ENCODE results near the gene THAP11. TPM values are rescaled to one million over a fixed set of nuclear protein-coding genes. Genes with fewer than 3 reads are reported as not detected.
A peak's percentile ranks its signal among the peaks of the same experiment; 100 is the strongest.

The THAP11 gene
- total RNA-seq, 2 experiments from 2014 or later = 31.2 to 32.1 TPM

DNA sequence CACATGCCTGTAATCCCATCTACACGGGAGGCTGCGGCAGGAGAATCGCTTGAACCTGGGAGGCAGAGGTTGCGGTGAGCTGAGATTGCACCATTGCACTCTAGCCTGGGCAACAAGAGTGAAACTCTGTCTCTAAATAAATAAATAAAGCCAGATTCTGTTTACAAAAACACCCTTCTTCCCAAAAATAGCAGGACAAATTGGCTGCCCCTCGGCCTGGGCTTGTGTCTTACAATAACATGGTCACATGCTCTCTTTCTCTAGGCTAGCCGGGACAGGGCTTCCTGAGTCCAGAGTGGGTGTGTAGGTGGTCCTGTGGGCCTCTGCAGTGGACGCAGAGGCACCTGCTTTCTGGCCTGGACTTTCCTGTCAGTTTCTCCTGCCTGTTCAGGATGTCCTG is 27.5 kb downstream of the THAP11 start:
- Histone ChIP-seq H3K27me3 (ENCODE audit: control insufficient read depth in 1 of 2, insufficient read depth in 2 of 2, low read length in 2 of 2) (no peaks in the 10 kb centered on the region), H3K36me3 (ENCODE audit: insufficient read depth, low read length) (peaks cover 44% of the 10 kb centered on the region), H3K9me3 (ENCODE audit: control insufficient read depth in 1 of 2, insufficient read depth in 1 of 2, low read length in 2 of 2) (no peaks in the 10 kb centered on the region), H3K4me1 (ENCODE audit: insufficient read depth, low read length) (peaks cover 25% of the 10 kb centered on the region), H3K4me3 (ENCODE audit: low read length) (no peak overlapping the region), H3K27ac (ENCODE audit: low read depth in 1 of 2, low read length in 2 of 2) (no peak overlapping the region)
- intact Hi-C loops (cut with DNase I, micrococcal nuclease) = loop anchor here in 1 of 2 experiments (5.0 kb wide), 1 partner anchor 37 kb away; no protein-coding TSS in a partner anchor
- Mint-ChIP-seq H3K36me3 (ENCODE audit: low read depth) (peaks cover 49% of the 10 kb centered on the region), H3K9me3 (no peaks in the 10 kb centered on the region), H3K4me1 (ENCODE audit: low read depth) (peaks cover 22% of the 10 kb centered on the region), H3K27me3 (no peaks in the 10 kb centered on the region), H3K4me3 (no peak overlapping the region), H3K27ac (no peak overlapping the region)
- no peak for ATAC-seq (ENCODE audit: poor library complexity)
- no peak for TF ChIP-seq CTCF (IDR thresholded peaks at IDR 0.05)
- CTCF ChIA-PET = interaction anchor here (1.2 kb wide), 1 partner anchor 53 kb away, joined by 8 read pairs; no protein-coding TSS in a partner anchor
- no peak for DNase-seq
- POLR2A ChIA-PET = interaction anchor here (0.6 kb wide), 1 partner anchor 258 kb away, joined by 3 read pairs; no protein-coding TSS in a partner anchor

GRCh38 chr16:67871256-67871655 is 29.1 kb downstream of the THAP11 start:
- Histone ChIP-seq H3K36me3 (ENCODE audit: insufficient read depth, low read length) (peaks cover 40% of the 10 kb centered on the region), H3K4me1 (ENCODE audit: insufficient read depth, low read length) (peaks cover 41% of the 10 kb centered on the region), H3K9me3 (ENCODE audit: control insufficient read depth in 1 of 2, insufficient read depth in 1 of 2, low read length in 2 of 2) (no peaks in the 10 kb centered on the region), H3K4me3 (ENCODE audit: low read length) (no peak overlapping the region), H3K27ac (ENCODE audit: low read depth in 1 of 2, low read length in 2 of 2) (no peak overlapping the region), H3K27me3 (ENCODE audit: control insufficient read depth in 1 of 2, insufficient read depth in 2 of 2, low read length in 2 of 2) (no peaks in the 10 kb centered on the region)
- peak overlapping the region; percentile 96 for H3K4me3 Mint-ChIP-seq
- CTCF ChIA-PET = interaction anchor here (0.7 to 1.2 kb wide), 2 partner anchors 22 to 55 kb away, joined by 3 to 8 read pairs; no protein-coding TSS in a partner anchor
- no peaks in the 10 kb centered on the region for H3K27me3 Mint-ChIP-seq
- peaks cover 54% of the 10 kb centered on the region for H3K36me3 Mint-ChIP-seq (ENCODE audit: low read depth)
- DNase-seq (no peak), ATAC-seq (ENCODE audit: poor library complexity) (no peak)
- intact Hi-C loops (cut with DNase I, micrococcal nuclease) = loop anchor here in 1 of 2 experiments (5.0 kb wide), 1 partner anchor 39 kb away; no protein-coding TSS in a partner anchor
- POLR2A ChIA-PET = interaction anchor here (1.0 to 1.5 kb wide), 4 partner anchors 21 to 65 kb away, joined by 3 to 4 read pairs (median 4); partner anchors contain the start of genes PSKH1, RANBP10 and TSNAXIP1
- no peak for TF ChIP-seq CTCF (IDR thresholded peaks at IDR 0.05)
- H3K9me3 Mint-ChIP-seq = no peaks in the 10 kb centered on the region
- H3K4me1 Mint-ChIP-seq (ENCODE audit: low read depth) = peaks cover 35% of the 10 kb centered on the region
- H3K27ac Mint-ChIP-seq = peak overlapping the region; percentile 89

DNA sequence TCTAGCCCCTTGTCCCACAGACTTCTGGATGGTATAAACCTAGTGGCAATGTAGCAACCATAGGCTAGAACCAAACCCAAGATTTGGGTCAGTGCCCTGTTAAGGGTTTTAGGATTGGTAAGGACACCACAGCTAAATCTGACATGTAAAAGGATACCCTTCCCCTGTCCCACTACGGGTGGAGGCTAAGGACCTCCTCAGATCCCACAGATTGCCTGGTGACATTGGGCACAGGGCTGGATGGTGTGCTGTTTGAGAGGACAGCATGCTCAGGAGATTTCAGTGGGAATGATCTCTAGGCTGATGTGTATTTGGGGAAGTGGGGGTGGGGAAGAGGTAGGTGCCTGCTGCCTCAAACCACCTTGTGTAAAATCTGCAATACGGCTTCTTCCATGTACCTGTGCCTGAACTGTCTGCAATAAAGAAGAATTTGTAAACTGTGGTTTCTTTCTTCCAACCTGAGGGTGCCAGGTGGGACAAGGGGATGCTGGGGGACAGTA is 30.1 kb downstream of the THAP11 start:
- intact Hi-C loops (cut with DNase I, micrococcal nuclease) = loop anchor here in 1 of 2 experiments (1.0 to 5.0 kb wide), 3 partner anchors 21 to 40 kb away; partner anchors contain the start of genes CENPT and PSKH1
- CTCF ChIA-PET = interaction anchor here (1.2 kb wide), 1 partner anchor 56 kb away, joined by 8 read pairs; no protein-coding TSS in a partner anchor

More for the DNA sequence above, 30.1 kb downstream of the THAP11 start:
- no peaks in the 10 kb centered on the region for H3K9me3 ChIP-seq (ENCODE audit: control insufficient read depth in 1 of 2, insufficient read depth in 1 of 2, low read length in 2 of 2)
- Mint-ChIP-seq H3K4me3 (peak overlapping the region; percentile 96), H3K9me3 (no peaks in the 10 kb centered on the region), H3K36me3 (ENCODE audit: low read depth) (peaks cover 57% of the 10 kb centered on the region), H3K27me3 (no peaks in the 10 kb centered on the region), H3K4me1 (ENCODE audit: low read depth) (peaks cover 35% of the 10 kb centered on the region), H3K27ac (peak overlapping the region; percentile 89)
- H3K27me3 ChIP-seq (ENCODE audit: control insufficient read depth in 1 of 2, insufficient read depth in 2 of 2, low read length in 2 of 2) = no peaks in the 10 kb centered on the region
- H3K27ac ChIP-seq (ENCODE audit: low read depth in 1 of 2, low read length in 2 of 2) = peak overlapping the region; percentile 82 to 93
- POLR2A ChIA-PET = interaction anchor here (1.0 to 1.5 kb wide), 5 partner anchors 20 to 66 kb away, joined by 3 to 8 read pairs (median 4); partner anchors contain the start of genes NUTF2, PSKH1, RANBP10 and TSNAXIP1
- H3K4me3 ChIP-seq (ENCODE audit: low read length) = peak overlapping the region; percentile 99
- no peak for TF ChIP-seq CTCF (IDR thresholded peaks at IDR 0.05)
- H3K36me3 ChIP-seq (ENCODE audit: insufficient read depth, low read length) = peaks cover 45% of the 10 kb centered on the region
- DNase-seq (peak in 1 of 14 experiments; percentile 23), ATAC-seq (ENCODE audit: poor library complexity) (no peak)
- peaks cover 44% of the 10 kb centered on the region for H3K4me1 ChIP-seq (ENCODE audit: insufficient read depth, low read length)
